HL-60 (cell line): Measurements from ENCODE around the gene ICA1.

Experiments
- DNase-seq, 2 experiments: peaks; one replicate each; pipeline ENCODE4 v3.0.0-alpha.2; 2010 to 2020; ENCODE audit warnings: low read depth in 1 of 2, low spot score in 1 of 2
- H3K27ac ChIP-seq: fragments of 250-450 bp; sonication (Bioruptor Pico); replicated peaks from 2 replicates; pipeline ENCODE4 v1.5.1; 2020; ENCODE audit warnings: mild to moderate bottlenecking, moderate library complexity
- H3K27me3 ChIP-seq: fragments of 250-450 bp; sonication (Bioruptor Pico); 2 replicates; pipeline ENCODE4 v1.5.1; 2021; ENCODE audit warnings: mild to moderate bottlenecking, moderate library complexity; ENCODE audit not compliant: insufficient read depth, poor library complexity, severe bottlenecking
- H3K4me3 ChIP-seq: replicated peaks from 2 replicates; pipeline ENCODE4 v1.5.1; 2011; ENCODE audit warnings: mild to moderate bottlenecking, control low read depth, low read length; ENCODE audit not compliant: insufficient read depth
- CTCF ChIP-seq: IDR thresholded peaks from one replicate; pipeline ENCODE4 v1.5.1; 2011; ENCODE audit warnings: low read length, control low read depth, inconsistent platforms; ENCODE audit not compliant: insufficient read depth
- GABPA ChIP-seq: IDR thresholded peaks from 2 replicates; pipeline ENCODE4 v1.6.1; 2012; ENCODE audit warnings: low read depth
- POLR2AphosphoS5 ChIP-seq: IDR thresholded peaks from 2 replicates; pipeline ENCODE4 v1.6.1; 2012; ENCODE audit warnings: low read depth
- REST ChIP-seq: IDR thresholded peaks from 2 replicates; pipeline ENCODE4 v1.6.1; 2012; ENCODE audit warnings: low read depth; ENCODE audit not compliant: insufficient replicate concordance
- SPI1 ChIP-seq: IDR thresholded peaks from 2 replicates; pipeline ENCODE4 v1.6.1; 2012; ENCODE audit warnings: low read depth, mild to moderate bottlenecking, borderline replicate concordance

ICA1 gene

GRCh38 chr7:8258734-8259133 is 3.2 kb downstream of the ICA1 start:
- TF ChIP-seq POLR2AphosphoS5 (no peak), GABPA (no peak), REST (no peak), CTCF (no peak), SPI1 (no peak)
- Histone ChIP-seq H3K4me3 (no peak overlapping the region), H3K27ac (no peak overlapping the region), H3K27me3 (no peaks in the 10 kb centered on the region)
- DNase-seq = no peak

GRCh38 chr7:8258166-8258565 is 3.8 kb downstream of the ICA1 start:
- no peak overlapping the region for H3K4me3 ChIP-seq
- TF ChIP-seq REST = no peak
- no peak for TF ChIP-seq CTCF
- TF ChIP-seq SPI1 = no peak
- no peak for TF ChIP-seq POLR2AphosphoS5
- TF ChIP-seq GABPA = no peak
- no peaks in the 10 kb centered on the region for H3K27me3 ChIP-seq
- no peak for DNase-seq
- no peak overlapping the region for H3K27ac ChIP-seq

- no peak overlapping the region for H3K4me3 ChIP-seq
- no peak overlapping the region for H3K27ac ChIP-seq
- TF ChIP-seq POLR2AphosphoS5 (no peak), REST (no peak), CTCF (no peak)
- no peaks in the 10 kb centered on the region for H3K27me3 ChIP-seq
- no peak for DNase-seq
Observed at GRCh38 chr7:8255680-8256655, 6.0 kb downstream of the ICA1 start.
